ENCODE data around the gene TRIM7.

Gene TRIM7

GRCh38 chr5:181239062-181239663 lies 34.2 kb upstream of the TRIM7 start:
- Histone ChIP-seq H3K36me3 (ENCODE audit: control insufficient read depth in 2 of 2, insufficient read depth in 2 of 2, low read length in 2 of 2) (peaks cover 63 to 78% of the 10 kb centered on the region in 2 donors), H3K9ac (ENCODE audit: low read depth in 1 of 2, low read length in 2 of 2) (no peak overlapping the region), H3K27ac (ENCODE audit: low read depth in 2 of 2, low read length in 2 of 2) (no peak overlapping the region), H3K4me3 (ENCODE audit: low read length in 2 of 2) (no peak overlapping the region), H3K27me3 (ENCODE audit: control insufficient read depth in 2 of 2, insufficient read depth in 2 of 2, low read length in 2 of 2) (no peaks in the 10 kb centered on the region), H3K9me3 (ENCODE audit: control insufficient read depth in 2 of 2, low read length in 2 of 2) (no peaks in the 10 kb centered on the region), H3K4me1 (ENCODE audit: control insufficient read depth in 2 of 2, insufficient read depth in 2 of 2, low read length in 2 of 2) (peaks cover 14 to 18% of the 10 kb centered on the region in 2 donors)

GRCh38 chr5:181237729-181238385 lies 32.9 kb upstream of the TRIM7 start:
- Histone ChIP-seq H3K4me1 (ENCODE audit: control insufficient read depth in 2 of 2, insufficient read depth in 2 of 2, low read length in 2 of 2) (peaks cover 14 to 17% of the 10 kb centered on the region in 2 donors), H3K27ac (ENCODE audit: low read depth in 2 of 2, low read length in 2 of 2) (no peak overlapping the region), H3K27me3 (ENCODE audit: control insufficient read depth in 2 of 2, insufficient read depth in 2 of 2, low read length in 2 of 2) (no peaks in the 10 kb centered on the region), H3K9ac (ENCODE audit: low read depth in 1 of 2, low read length in 2 of 2) (no peak overlapping the region), H3K36me3 (ENCODE audit: control insufficient read depth in 2 of 2, insufficient read depth in 2 of 2, low read length in 2 of 2) (peaks cover 67 to 82% of the 10 kb centered on the region in 2 donors), H3K9me3 (ENCODE audit: control insufficient read depth in 2 of 2, low read length in 2 of 2) (no peaks in the 10 kb centered on the region), H3K4me3 (ENCODE audit: low read length in 2 of 2) (no peak overlapping the region)

- Histone ChIP-seq H3K9ac (ENCODE audit: low read depth in 1 of 2, low read length in 2 of 2) (no peak overlapping the region), H3K36me3 (ENCODE audit: control insufficient read depth in 2 of 2, insufficient read depth in 2 of 2, low read length in 2 of 2) (peaks cover 71 to 86% of the 10 kb centered on the region in 2 donors)
Observed at GRCh38 chr5:181236954-181237641, 32.1 kb upstream of the TRIM7 start.

GRCh38 chr5:181236471-181236870 lies 31.5 kb upstream of the TRIM7 start:
- no peak overlapping the region for H3K9ac ChIP-seq (ENCODE audit: low read depth in 1 of 2, low read length in 2 of 2)
- H3K36me3 ChIP-seq (ENCODE audit: control insufficient read depth in 2 of 2, insufficient read depth in 2 of 2, low read length in 2 of 2), result peaks cover 66 to 83% of the 10 kb centered on the region in 2 donors
- no peak overlapping the region for H3K4me3 ChIP-seq (ENCODE audit: low read length in 2 of 2)
- peaks cover 1 to 3% of the 10 kb centered on the region in 2 donors for H3K4me1 ChIP-seq (ENCODE audit: control insufficient read depth in 2 of 2, insufficient read depth in 2 of 2, low read length in 2 of 2)
- H3K27me3 ChIP-seq (ENCODE audit: control insufficient read depth in 2 of 2, insufficient read depth in 2 of 2, low read length in 2 of 2), result no peaks in the 10 kb centered on the region
- no peaks in the 10 kb centered on the region for H3K9me3 ChIP-seq (ENCODE audit: control insufficient read depth in 2 of 2, low read length in 2 of 2)
- H3K27ac ChIP-seq (ENCODE audit: low read depth in 2 of 2, low read length in 2 of 2), result no peak overlapping the region

More at GRCh38 chr5:181236954-181237641, 32.1 kb upstream of the TRIM7 start:
- Histone ChIP-seq H3K4me3 (ENCODE audit: low read length in 2 of 2) (no peak overlapping the region), H3K4me1 (ENCODE audit: control insufficient read depth in 2 of 2, insufficient read depth in 2 of 2, low read length in 2 of 2) (peaks cover 7 to 9% of the 10 kb centered on the region in 2 donors), H3K9me3 (ENCODE audit: control insufficient read depth in 2 of 2, low read length in 2 of 2) (no peaks in the 10 kb centered on the region), H3K27ac (ENCODE audit: low read depth in 2 of 2, low read length in 2 of 2) (no peak overlapping the region), H3K27me3 (ENCODE audit: control insufficient read depth in 2 of 2, insufficient read depth in 2 of 2, low read length in 2 of 2) (no peaks in the 10 kb centered on the region)

DNA sequence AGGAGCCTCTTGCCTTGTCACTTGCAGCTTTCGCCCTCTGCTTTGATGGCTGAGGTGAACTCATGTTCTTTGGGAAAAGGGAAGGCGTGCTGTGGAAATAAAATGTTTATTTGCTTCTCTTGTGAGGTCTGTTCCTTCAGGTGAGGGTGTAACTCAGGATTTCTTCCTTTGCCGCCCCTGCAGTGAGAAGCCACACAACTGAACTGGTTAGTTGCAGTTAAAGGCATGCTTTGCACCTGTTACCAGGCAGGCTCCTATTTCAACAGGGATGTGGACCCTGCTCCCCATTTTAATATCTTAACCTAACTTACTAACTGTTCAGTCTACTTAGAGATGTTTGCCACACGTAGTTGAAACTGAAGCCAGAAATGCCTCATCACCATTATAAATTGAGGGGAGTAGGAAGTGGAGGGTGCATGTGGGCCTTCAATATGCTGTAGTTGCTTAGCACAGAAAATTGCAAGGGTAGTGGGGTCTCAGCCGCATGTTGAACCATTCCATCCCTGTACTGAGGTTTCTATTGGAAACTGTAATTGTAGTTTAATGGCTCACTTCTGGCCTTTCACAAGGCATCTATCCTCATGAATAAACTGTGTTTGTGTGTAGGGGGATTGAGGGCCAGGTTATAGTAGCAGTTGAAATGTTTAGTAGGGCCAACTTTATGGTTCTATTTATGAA lies 30.8 kb upstream of the TRIM7 start:
- H3K9ac ChIP-seq (ENCODE audit: low read depth in 1 of 2, low read length in 2 of 2), result no peak overlapping the region
- H3K4me3 ChIP-seq (ENCODE audit: low read length in 2 of 2), result no peak overlapping the region
- peaks cover 68 to 84% of the 10 kb centered on the region in 2 donors for H3K36me3 ChIP-seq (ENCODE audit: control insufficient read depth in 2 of 2, insufficient read depth in 2 of 2, low read length in 2 of 2)
- H3K4me1 ChIP-seq (ENCODE audit: control insufficient read depth in 2 of 2, insufficient read depth in 2 of 2, low read length in 2 of 2), result no peaks in the 10 kb centered on the region
- no peak overlapping the region for H3K27ac ChIP-seq (ENCODE audit: low read depth in 2 of 2, low read length in 2 of 2)
- no peaks in the 10 kb centered on the region for H3K9me3 ChIP-seq (ENCODE audit: control insufficient read depth in 2 of 2, low read length in 2 of 2)
- no peaks in the 10 kb centered on the region for H3K27me3 ChIP-seq (ENCODE audit: control insufficient read depth in 2 of 2, insufficient read depth in 2 of 2, low read length in 2 of 2)

GRCh38 chr5:181235323-181235688 lies 30.3 kb upstream of the TRIM7 start:
- Histone ChIP-seq H3K4me3 (ENCODE audit: low read length in 2 of 2) (no peak overlapping the region), H3K36me3 (ENCODE audit: control insufficient read depth in 2 of 2, insufficient read depth in 2 of 2, low read length in 2 of 2) (peaks cover 72 to 83% of the 10 kb centered on the region in 2 donors), H3K27ac (ENCODE audit: low read depth in 2 of 2, low read length in 2 of 2) (no peak overlapping the region)

DNA sequence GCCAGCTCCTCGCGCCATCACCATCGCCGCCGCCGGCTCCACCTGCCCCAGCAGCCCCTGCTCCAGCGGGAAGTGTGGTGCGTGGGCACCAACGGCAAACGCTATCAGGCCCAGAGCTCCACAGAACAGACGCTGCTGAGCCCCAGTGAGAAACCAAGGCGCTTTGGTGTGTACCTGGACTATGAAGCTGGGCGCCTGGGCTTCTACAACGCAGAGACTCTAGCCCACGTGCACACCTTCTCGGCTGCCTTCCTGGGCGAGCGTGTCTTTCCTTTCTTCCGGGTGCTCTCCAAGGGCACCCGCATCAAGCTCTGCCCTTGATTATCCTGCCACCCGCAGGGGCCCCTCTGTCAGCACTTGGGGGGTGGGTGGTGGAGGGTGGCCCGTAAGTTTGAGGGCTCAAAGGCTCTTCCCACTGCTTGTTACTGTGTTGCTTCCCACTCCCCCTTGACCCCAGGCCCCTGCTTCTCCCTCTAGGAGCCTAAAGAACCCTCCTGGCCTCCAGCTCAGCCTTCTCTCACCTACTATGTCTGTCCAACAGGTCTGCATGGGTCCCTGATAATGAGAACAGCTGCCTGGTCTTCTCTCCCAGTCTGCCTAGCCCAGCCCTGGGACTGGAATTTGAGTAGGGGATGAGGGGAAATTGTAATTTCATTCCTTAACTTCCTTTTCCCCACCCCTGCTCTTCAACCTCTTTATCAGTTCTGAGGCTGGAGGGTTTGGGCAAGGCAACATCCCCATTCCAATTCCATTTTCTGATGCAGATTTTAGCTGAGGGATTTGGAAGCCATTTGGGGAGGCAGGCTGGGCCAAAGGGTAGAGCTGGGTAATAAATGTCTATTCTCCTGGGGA lies 29.7 kb upstream of the TRIM7 start:
- no peak overlapping the region for H3K27ac ChIP-seq (ENCODE audit: low read depth in 2 of 2, low read length in 2 of 2)
- H3K4me3 ChIP-seq (ENCODE audit: low read length in 2 of 2), result no peak overlapping the region
- H3K36me3 ChIP-seq (ENCODE audit: control insufficient read depth in 2 of 2, insufficient read depth in 2 of 2, low read length in 2 of 2), result peaks cover 70 to 77% of the 10 kb centered on the region in 2 donors
- H3K4me1 ChIP-seq (ENCODE audit: control insufficient read depth in 2 of 2, insufficient read depth in 2 of 2, low read length in 2 of 2), result no peaks in the 10 kb centered on the region
- no peak overlapping the region for H3K9ac ChIP-seq (ENCODE audit: low read depth in 1 of 2, low read length in 2 of 2)
- no peaks in the 10 kb centered on the region for H3K9me3 ChIP-seq (ENCODE audit: control insufficient read depth in 2 of 2, low read length in 2 of 2)
- H3K27me3 ChIP-seq (ENCODE audit: control insufficient read depth in 2 of 2, insufficient read depth in 2 of 2, low read length in 2 of 2), result no peaks in the 10 kb centered on the region

More at GRCh38 chr5:181235323-181235688, 30.3 kb upstream of the TRIM7 start:
- no peaks in the 10 kb centered on the region for H3K4me1 ChIP-seq (ENCODE audit: control insufficient read depth in 2 of 2, insufficient read depth in 2 of 2, low read length in 2 of 2)
- H3K27me3 ChIP-seq (ENCODE audit: control insufficient read depth in 2 of 2, insufficient read depth in 2 of 2, low read length in 2 of 2), result no peaks in the 10 kb centered on the region
- H3K9me3 ChIP-seq (ENCODE audit: control insufficient read depth in 2 of 2, low read length in 2 of 2), result no peaks in the 10 kb centered on the region
- no peak overlapping the region for H3K9ac ChIP-seq (ENCODE audit: low read depth in 1 of 2, low read length in 2 of 2)

GRCh38 chr5:181233801-181234454 lies 28.9 kb upstream of the TRIM7 start:
- no peaks in the 10 kb centered on the region for H3K9me3 ChIP-seq (ENCODE audit: control insufficient read depth in 2 of 2, low read length in 2 of 2)
- no peak overlapping the region for H3K4me3 ChIP-seq (ENCODE audit: low read length in 2 of 2)
- H3K27me3 ChIP-seq (ENCODE audit: control insufficient read depth in 2 of 2, insufficient read depth in 2 of 2, low read length in 2 of 2), result no peaks in the 10 kb centered on the region
- no peak overlapping the region for H3K9ac ChIP-seq (ENCODE audit: low read depth in 1 of 2, low read length in 2 of 2)
- H3K27ac ChIP-seq (ENCODE audit: low read depth in 2 of 2, low read length in 2 of 2), result no peak overlapping the region
- H3K36me3 ChIP-seq (ENCODE audit: control insufficient read depth in 2 of 2, insufficient read depth in 2 of 2, low read length in 2 of 2), result peaks cover 62 to 74% of the 10 kb centered on the region in 2 donors
- no peaks in the 10 kb centered on the region for H3K4me1 ChIP-seq (ENCODE audit: control insufficient read depth in 2 of 2, insufficient read depth in 2 of 2, low read length in 2 of 2)

DNA sequence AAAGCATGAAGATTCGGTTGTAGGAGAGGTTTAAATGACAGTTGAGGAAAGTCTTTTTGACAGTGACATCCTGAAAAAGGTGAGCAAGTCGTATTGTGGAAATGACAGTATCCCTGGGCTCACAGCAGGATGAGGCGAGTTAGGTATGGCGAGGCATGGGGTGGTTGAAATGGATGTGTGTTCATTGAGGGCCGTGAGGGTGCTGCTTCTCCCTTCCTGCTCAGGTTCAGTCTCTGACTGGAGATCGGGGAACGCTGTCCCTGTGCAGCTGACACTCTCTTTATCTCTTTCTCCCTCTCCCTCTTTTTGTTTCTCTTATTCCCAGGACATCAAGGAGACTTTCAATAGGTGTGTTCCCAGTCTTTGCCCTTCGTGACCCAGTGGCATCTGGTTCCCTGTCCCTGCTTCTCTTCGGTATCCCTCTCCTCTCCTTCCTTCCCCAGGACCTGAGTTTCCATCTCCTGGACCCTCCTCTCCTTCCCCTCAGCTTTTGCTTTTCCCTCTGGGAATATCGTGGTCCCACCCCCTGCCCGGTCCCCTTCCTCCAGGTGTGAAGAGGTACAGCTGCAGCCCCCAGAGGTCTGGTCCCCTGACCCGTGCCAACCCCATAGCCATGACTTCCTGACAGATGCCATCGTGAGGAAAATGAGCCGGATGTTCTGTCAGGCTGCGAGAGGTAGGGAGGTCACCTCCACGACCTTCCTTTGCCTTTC lies 28.2 kb upstream of the TRIM7 start:
- Histone ChIP-seq H3K9me3 (ENCODE audit: control insufficient read depth in 2 of 2, low read length in 2 of 2) (no peaks in the 10 kb centered on the region), H3K4me1 (ENCODE audit: control insufficient read depth in 2 of 2, insufficient read depth in 2 of 2, low read length in 2 of 2) (no peaks in the 10 kb centered on the region), H3K4me3 (ENCODE audit: low read length in 2 of 2) (no peak overlapping the region), H3K27ac (ENCODE audit: low read depth in 2 of 2, low read length in 2 of 2) (no peak overlapping the region), H3K27me3 (ENCODE audit: control insufficient read depth in 2 of 2, insufficient read depth in 2 of 2, low read length in 2 of 2) (no peaks in the 10 kb centered on the region), H3K9ac (ENCODE audit: low read depth in 1 of 2, low read length in 2 of 2) (no peak overlapping the region), H3K36me3 (ENCODE audit: control insufficient read depth in 2 of 2, insufficient read depth in 2 of 2, low read length in 2 of 2) (peaks cover 58 to 67% of the 10 kb centered on the region in 2 donors)

All from mucosa of rectum (tissue), 2 donors.